GM19099 (cell line): ENCODE results near the gene FREY1.
A peak's percentile ranks its signal among the peaks of the same experiment; 100 is the strongest.

Experiments used
- POLR2A ChIP-seq: IDR thresholded peaks from 3 replicates; pipeline ENCODE4 v1.6.1; 2011; ENCODE audit warnings: low read depth; ENCODE audit not compliant: insufficient read length; ENCODE audit errors: extremely low read depth

Gene FREY1

GRCh38 chr11:45930951-45931570 lies 24.0 kb upstream of the FREY1 start:
- TF ChIP-seq POLR2A = no peak

- peak; percentile 19 for TF ChIP-seq POLR2A
These were observed 23.1 kb upstream of the FREY1 start for GRCh38 chr11:45930031-45930794.

GRCh38 chr11:45929486-45930030 lies 22.5 kb upstream of the FREY1 start:
- peak; percentile 33 for TF ChIP-seq POLR2A

GRCh38 chr11:45928535-45929215 lies 21.6 kb upstream of the FREY1 start:
- TF ChIP-seq POLR2A = no peak

GRCh38 chr11:45927684-45928413 lies 20.8 kb upstream of the FREY1 start:
- no peak for TF ChIP-seq POLR2A

GRCh38 chr11:45927332-45927683 lies 20.2 kb upstream of the FREY1 start:
- no peak for TF ChIP-seq POLR2A

- no peak for TF ChIP-seq POLR2A
These were observed 19.7 kb upstream of the FREY1 start for GRCh38 chr11:45926536-45927331.

GRCh38 chr11:45926001-45926401 lies 18.9 kb upstream of the FREY1 start:
- TF ChIP-seq POLR2A = no peak

GRCh38 chr11:45925550-45925949 lies 18.5 kb upstream of the FREY1 start:
- TF ChIP-seq POLR2A = no peak

GRCh38 chr11:45924927-45925326 lies 17.9 kb upstream of the FREY1 start:
- TF ChIP-seq POLR2A = no peak

GRCh38 chr11:45924036-45924915 lies 17.2 kb upstream of the FREY1 start:
- no peak for TF ChIP-seq POLR2A

GRCh38 chr11:45922425-45923082 lies 15.5 kb upstream of the FREY1 start, which contains the start of gene LARGE2:
TSS of gene LARGE2 (plus strand) at chr11:45922656. CDS start at chr11:45922883, 227 bp downstream.
- TF ChIP-seq POLR2A = no peak

- no peak for TF ChIP-seq POLR2A
These were observed 14.7 kb upstream of the FREY1 start for GRCh38 chr11:45921561-45922424.
